ENCODE results near the gene PRODH. TPM values are rescaled to one million over a fixed set of nuclear protein-coding genes. Genes with fewer than 3 reads are reported as not detected.

Gene PRODH, protein sequence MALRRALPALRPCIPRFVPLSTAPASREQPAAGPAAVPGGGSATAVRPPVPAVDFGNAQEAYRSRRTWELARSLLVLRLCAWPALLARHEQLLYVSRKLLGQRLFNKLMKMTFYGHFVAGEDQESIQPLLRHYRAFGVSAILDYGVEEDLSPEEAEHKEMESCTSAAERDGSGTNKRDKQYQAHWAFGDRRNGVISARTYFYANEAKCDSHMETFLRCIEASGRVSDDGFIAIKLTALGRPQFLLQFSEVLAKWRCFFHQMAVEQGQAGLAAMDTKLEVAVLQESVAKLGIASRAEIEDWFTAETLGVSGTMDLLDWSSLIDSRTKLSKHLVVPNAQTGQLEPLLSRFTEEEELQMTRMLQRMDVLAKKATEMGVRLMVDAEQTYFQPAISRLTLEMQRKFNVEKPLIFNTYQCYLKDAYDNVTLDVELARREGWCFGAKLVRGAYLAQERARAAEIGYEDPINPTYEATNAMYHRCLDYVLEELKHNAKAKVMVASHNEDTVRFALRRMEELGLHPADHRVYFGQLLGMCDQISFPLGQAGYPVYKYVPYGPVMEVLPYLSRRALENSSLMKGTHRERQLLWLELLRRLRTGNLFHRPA
- total RNA-seq (2022; extraction: Qiagen RNA extraction), result 1.1 to 1.6 TPM (median 1.3 TPM) in 5 replicates

DNA sequence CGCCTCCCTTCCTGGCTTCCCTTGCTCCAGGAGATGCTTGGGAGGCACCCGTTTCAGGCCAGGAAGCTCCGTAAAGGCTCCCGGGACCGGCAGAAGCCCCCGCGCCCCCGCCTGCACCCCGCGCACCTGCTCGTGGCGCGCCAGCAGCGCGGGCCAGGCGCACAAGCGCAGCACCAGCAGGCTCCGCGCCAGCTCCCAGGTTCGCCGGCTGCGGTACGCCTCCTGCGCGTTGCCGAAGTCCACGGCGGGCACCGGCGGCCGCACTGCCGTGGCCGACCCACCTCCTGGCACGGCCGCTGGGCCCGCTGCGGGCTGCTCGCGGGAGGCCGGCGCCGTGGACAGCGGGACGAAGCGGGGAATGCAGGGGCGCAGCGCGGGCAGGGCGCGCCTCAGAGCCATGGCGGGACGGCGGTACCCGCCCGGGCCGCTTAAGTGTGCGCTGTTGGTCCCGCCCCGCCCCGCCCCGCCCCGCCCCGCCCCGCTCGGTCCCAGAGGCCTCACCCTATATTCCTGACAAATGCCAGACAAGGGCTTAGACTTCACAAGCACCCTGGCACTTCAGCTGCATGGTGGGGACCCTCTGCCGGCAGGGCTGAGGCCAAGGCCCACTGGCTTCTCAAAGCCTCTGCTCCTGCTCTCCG lies at the start of gene PRODH:
Gene PRODH (minus strand): TSS at position 405 of the 641 bp plus-strand sequence. CDS start 6 bp downstream, at position 399.

DNA sequence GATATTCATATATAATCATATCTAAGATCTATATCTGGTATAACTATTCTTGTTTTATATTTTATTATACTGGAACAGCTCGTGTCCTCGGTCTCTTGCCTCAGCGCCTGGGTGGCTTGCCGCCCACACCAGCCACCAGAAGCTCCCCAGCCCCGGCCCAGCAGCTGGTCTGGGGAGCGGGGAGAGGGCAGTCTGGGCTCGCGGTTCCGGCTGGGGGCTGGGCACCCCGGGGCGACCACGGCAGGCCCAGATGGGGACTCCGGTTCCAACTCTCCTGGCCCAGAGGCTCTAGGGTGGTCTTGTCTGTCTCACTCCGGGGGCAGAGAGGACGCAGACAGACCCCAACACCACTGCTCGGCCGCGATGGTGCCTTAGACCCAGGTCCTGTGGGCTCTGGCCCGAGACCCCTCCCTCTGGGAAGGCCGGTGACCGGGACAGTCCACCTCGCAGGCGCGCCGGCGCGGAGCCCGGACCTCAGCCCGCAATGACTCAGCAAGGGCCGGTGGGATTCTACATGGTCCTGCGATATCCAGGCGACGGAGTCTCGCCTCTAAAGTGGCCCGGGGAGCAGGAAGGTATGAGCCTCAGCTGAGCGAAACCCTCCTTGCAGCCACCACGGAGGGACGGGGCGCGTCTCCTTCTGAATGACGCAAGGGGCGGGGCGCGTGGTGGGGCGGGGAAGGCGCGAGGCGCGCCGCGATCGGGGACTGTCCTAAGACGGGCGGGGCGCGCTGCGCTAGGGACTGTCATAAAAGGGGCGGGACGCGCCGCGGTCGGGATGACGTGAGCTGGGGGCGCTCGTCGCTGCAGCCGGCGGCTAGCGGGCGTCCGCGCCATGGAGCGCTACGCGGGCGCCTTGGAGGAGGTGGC lies 30.3 kb downstream of the PRODH start, which contains the start of gene DGCR6:
Gene DGCR6 (plus strand): TSS at position 781 of the 870 bp plus-strand sequence. CDS start 55 bp downstream, at position 836.

Other genes starting within 250 kb of the PRODH start
- gene DGCR6, start 30.0 kb downstream of the PRODH start, total RNA-seq (2022; extraction: Qiagen RNA extraction), result 1.1 to 2.1 TPM (median 1.5 TPM) in 5 replicates
- 18.4 to 25.6 TPM (median 23.2 TPM) in 5 replicates for gene DGCR2, start 186.1 kb upstream of the PRODH start, total RNA-seq (2022; extraction: Qiagen RNA extraction)
- gene TSSK2, start 195.0 kb upstream of the PRODH start, total RNA-seq (2022; extraction: Qiagen RNA extraction), result not detected in 5 replicates
- gene ESS2, start 208.4 kb upstream of the PRODH start, total RNA-seq (2022; extraction: Qiagen RNA extraction), result 10.6 to 13.3 TPM (median 11.9 TPM) in 5 replicates
- gene GSC2, start 214.0 kb upstream of the PRODH start, total RNA-seq (2022; extraction: Qiagen RNA extraction), result 0.10 to 0.18 TPM in 2 of 5 replicates, not detected in the others
- 49.7 to 61.8 TPM (median 58.7 TPM) in 5 replicates for gene SLC25A1, start 242.4 kb upstream of the PRODH start, total RNA-seq (2022; extraction: Qiagen RNA extraction)